Subcutaneous abdominal adipose tissue (tissue), 5 donors: ENCODE results near the gene R3HDM1.
A peak's percentile ranks its signal among the peaks of the same experiment; 100 is the strongest.
"Not testable (repeated sequence)": the region's sequence is repeated elsewhere in the genome, so short reads cannot be mapped to it uniquely, and the experiment has no call there.

ENCODE experiments used
- H3K27ac ChIP-seq: one replicate; pipeline ENCODE4 v1.7.0; 2013; ENCODE audit warnings: low read depth, mild to moderate bottlenecking, inconsistent platforms, low read length, moderate library complexity
- H3K27me3 ChIP-seq, 5 donors: one replicate each; pipeline ENCODE4 v1.7.0; 2013; ENCODE audit warnings: low read length in 5 of 5, inconsistent platforms in 1 of 5; ENCODE audit not compliant: control insufficient read depth in 5 of 5, insufficient read depth in 4 of 5
- H3K36me3 ChIP-seq, 5 donors: one replicate each; pipeline ENCODE4 v1.7.0; 2013; ENCODE audit warnings: low read length in 5 of 5; ENCODE audit not compliant: control insufficient read depth in 5 of 5, insufficient read depth in 5 of 5
- H3K4me1 ChIP-seq, 5 donors: one replicate each; pipeline ENCODE4 v1.7.0; 2013; ENCODE audit warnings: low read length in 5 of 5, mild to moderate bottlenecking in 3 of 5, moderate library complexity in 1 of 5; ENCODE audit not compliant: control insufficient read depth in 5 of 5, insufficient read depth in 5 of 5
- H3K4me3 ChIP-seq, 5 donors: one replicate each; pipeline ENCODE4 v1.7.0; 2013; ENCODE audit warnings: low read length in 5 of 5, low read depth in 1 of 5
- H3K9ac ChIP-seq, 5 donors: one replicate each; pipeline ENCODE4 v1.7.0; 2013; ENCODE audit warnings: low read length in 5 of 5, mild to moderate bottlenecking in 4 of 5, moderate library complexity in 3 of 5
- H3K9me3 ChIP-seq, 5 donors: one replicate each; pipeline ENCODE4 v1.7.0; 2013; ENCODE audit warnings: low read length in 5 of 5; ENCODE audit not compliant: control insufficient read depth in 5 of 5
- donor health status: healthy.
- donor health status: healthy.
- donor health status: healthy.
- donor health status: healthy.
- donor health status: healthy.

R3HDM1 gene

DNA sequence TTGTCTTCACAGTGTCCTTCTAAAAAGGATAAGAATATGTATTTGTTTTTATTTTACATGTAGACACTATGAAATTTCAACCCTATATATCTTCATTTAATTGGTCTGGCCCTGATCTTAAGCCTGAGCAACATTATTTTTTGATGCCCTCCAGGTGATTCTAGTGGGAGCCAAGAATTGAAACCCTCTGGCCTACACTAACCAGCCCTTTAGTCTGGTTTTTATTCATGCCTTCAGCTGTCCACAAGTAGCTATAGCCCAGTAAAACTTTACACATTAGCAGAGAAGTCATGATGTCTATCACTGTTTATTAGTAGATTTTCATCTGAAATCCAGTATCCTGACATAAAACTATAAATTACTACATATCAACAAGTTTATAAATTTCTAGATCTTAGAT, 157.7 kb downstream of the R3HDM1 start:
- Histone ChIP-seq H3K27ac (no peak overlapping the region), H3K27me3 (no peaks in the 10 kb centered on the region), H3K36me3 (peaks cover 0 to 9% (median 6%) of the 10 kb centered on the region in 5 donors), H3K9ac (no peak overlapping the region), H3K4me3 (no peak overlapping the region), H3K4me1 (no peaks in the 10 kb centered on the region), H3K9me3 (no peaks in the 10 kb centered on the region)

DNA sequence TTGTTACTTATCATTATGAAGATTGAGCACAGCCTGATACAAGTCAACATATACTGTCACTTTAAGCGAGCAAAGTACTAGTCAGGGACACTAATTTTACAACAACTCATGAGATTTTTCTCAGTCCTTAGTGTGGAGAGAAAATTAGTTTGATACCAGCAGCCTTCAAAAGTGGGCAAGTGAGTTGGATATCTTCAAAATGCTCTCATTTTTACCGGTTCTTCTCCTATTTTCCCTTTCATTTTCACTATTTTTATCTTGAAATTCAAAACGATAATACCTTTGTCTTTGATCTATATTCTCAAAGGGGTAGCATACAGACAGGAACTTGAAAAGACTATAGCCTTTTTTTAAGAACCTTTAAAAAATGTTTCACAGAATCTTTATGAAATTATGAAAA, 158.4 kb downstream of the R3HDM1 start:
- no peaks in the 10 kb centered on the region for H3K9me3 ChIP-seq
- H3K27me3 ChIP-seq: no peaks in the 10 kb centered on the region
- no peak overlapping the region for H3K4me3 ChIP-seq
- H3K27ac ChIP-seq: no peak overlapping the region
- H3K4me1 ChIP-seq: peaks cover 0 to 6% (median 0%) of the 10 kb centered on the region in 5 donors
- H3K9ac ChIP-seq: no peak overlapping the region
- H3K36me3 ChIP-seq: peaks cover 0 to 7% (median 5%) of the 10 kb centered on the region in 5 donors

DNA sequence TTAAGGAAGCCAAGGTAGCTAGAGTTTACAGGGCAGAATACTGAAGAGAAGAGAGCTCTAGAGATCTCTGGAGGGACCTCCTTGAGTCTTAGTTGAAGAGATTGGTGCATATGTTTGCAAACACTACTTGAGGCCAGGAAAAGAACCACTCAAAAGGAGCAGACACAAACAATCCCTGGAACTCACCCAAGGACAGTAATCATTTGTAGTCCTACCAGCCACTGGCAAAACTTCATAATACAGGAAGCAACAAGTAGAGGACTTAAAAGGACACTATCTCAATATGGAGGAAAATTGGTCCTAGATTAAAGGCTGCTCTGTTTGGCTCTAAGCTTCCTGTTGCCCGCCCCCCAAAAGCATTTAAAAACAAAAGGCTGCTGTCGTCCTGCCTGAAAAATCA, 163.4 kb downstream of the R3HDM1 start:
- no peaks in the 10 kb centered on the region for H3K27me3 ChIP-seq
- H3K4me3 ChIP-seq: no peak overlapping the region
- H3K27ac ChIP-seq: no peak overlapping the region
- H3K36me3 ChIP-seq: peaks cover 0 to 6% (median 0%) of the 10 kb centered on the region in 5 donors
- H3K9me3 ChIP-seq: no peaks in the 10 kb centered on the region
- peaks cover 0 to 7% (median 0%) of the 10 kb centered on the region in 5 donors for H3K4me1 ChIP-seq
- no peak overlapping the region for H3K9ac ChIP-seq

DNA sequence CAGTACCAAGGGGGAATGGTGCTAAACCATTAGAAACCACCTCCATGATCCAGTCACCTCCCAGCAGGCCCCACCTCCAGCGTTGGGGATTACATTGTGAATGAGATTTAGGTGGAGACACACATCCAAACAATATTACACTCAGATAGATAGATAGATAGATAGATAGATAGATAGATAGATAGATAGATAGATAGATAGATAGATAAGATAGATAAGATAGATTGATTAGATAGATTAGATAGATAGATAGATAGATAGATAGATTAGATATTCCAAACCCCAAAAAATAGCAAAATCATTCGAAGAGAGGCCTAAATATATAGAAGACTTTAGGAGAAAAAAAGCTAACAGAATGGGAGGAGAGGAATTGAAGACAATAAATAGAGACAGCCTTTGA, 167.6 kb downstream of the R3HDM1 start:
- no peaks in the 10 kb centered on the region for H3K9me3 ChIP-seq
- no peak overlapping the region for H3K27ac ChIP-seq
- H3K4me1 ChIP-seq: peaks cover 0 to 7% (median 0%) of the 10 kb centered on the region in 5 donors

DNA sequence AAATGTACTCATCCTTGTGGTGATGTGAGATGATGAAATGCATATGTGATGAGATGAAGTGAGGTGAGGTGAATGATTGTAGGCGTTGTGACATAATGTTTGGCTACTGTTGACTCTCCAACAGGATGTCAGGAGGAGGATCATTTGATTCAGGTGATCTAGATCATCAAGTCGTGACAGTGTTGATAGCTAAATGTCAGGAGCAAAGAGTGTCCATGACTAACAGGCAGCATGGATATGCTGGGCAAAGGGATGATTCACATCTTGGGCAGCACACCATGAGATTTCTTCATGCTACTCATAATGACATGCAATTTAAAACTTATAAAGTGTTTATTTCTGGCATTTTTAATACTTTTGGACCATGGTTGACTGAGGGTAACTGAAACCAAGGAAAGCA, 170.2 kb downstream of the R3HDM1 start:
- H3K27ac ChIP-seq: no peak overlapping the region
- H3K27me3 ChIP-seq: no peaks in the 10 kb centered on the region
- H3K4me3 ChIP-seq: no peak overlapping the region
- no peaks in the 10 kb centered on the region for H3K9me3 ChIP-seq
- H3K9ac ChIP-seq: no peak overlapping the region
- H3K36me3 ChIP-seq: no peaks in the 10 kb centered on the region
- peaks cover 0 to 3% (median 0%) of the 10 kb centered on the region in 5 donors for H3K4me1 ChIP-seq

More for the DNA sequence above, 167.6 kb downstream of the R3HDM1 start:
- Histone ChIP-seq H3K36me3 (peaks cover 0 to 6% (median 0%) of the 10 kb centered on the region in 5 donors), H3K9ac (no peak overlapping the region), H3K4me3 (no peak overlapping the region), H3K27me3 (no peaks in the 10 kb centered on the region)

DNA sequence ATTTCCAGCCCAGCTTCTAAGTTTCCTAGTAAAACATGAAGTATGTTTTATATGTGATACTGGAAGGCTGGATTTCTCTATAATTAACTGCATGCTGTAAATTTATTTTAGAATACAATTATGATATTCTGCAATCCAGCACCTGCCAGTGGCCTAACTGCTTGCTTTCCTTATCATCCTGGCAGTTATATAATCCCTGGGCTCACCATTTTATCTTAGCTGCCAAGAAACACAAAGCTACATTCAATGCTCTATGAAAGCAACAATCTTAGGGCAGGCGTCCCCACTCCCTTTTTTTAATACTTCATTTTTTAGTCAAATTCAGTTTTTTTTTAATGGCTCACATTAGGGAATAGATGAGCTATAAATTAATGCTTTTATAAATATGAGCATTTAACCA, 172.0 kb downstream of the R3HDM1 start:
- Histone ChIP-seq H3K27ac (no peak overlapping the region), H3K4me3 (no peak overlapping the region), H3K9me3 (no peaks in the 10 kb centered on the region), H3K9ac (peak overlapping the region in 1 of 5 donors; percentile 4), H3K36me3 (no peaks in the 10 kb centered on the region), H3K4me1 (peaks cover 0 to 3% (median 0%) of the 10 kb centered on the region in 5 donors), H3K27me3 (no peaks in the 10 kb centered on the region)

DNA sequence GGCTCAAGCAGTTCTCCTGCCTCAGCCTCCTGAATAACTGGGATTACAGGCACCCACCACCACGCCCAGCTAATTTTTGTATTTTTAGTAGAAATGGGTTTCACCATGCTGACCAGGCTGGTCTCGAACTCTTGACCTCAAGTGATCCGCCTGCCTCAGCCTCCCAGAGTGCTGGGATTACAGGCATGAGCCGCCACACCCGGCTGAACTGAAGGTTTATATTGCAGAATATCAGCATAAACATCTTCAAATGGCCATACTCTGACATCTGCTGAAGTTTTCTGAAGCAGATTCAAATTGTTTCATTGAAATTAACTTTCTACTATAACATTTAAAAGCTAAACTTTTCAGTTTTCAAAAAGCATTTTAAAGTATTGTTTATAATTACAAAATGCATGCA, 172.8 kb downstream of the R3HDM1 start:
- not testable (repeated sequence) for H3K27ac ChIP-seq, H3K4me3 ChIP-seq, H3K9ac ChIP-seq, H3K9me3 ChIP-seq, H3K36me3 ChIP-seq, H3K27me3 ChIP-seq, H3K4me1 ChIP-seq

DNA sequence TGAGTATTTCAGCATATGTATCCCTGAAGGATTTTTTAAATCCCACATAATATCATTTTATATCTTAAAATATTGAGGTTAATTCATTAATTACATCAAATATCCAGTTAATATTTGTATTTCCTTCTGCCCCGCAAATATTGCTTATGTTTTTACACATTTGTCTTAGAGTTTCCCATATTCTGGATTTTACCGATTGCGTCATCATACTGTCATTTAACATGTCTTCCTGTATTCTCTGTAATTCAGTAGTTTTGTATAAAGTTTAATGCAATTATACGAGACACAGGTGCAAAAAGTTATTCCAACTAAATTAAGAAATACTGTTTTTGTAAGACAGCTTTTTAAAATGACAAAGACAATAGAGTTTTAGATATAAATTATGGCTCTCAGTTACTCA, 176.9 kb downstream of the R3HDM1 start:
- H3K36me3 ChIP-seq: peaks cover 0 to 4% (median 4%) of the 10 kb centered on the region in 5 donors
- no peaks in the 10 kb centered on the region for H3K9me3 ChIP-seq
- H3K27ac ChIP-seq: no peak overlapping the region
- H3K27me3 ChIP-seq: no peaks in the 10 kb centered on the region
- H3K9ac ChIP-seq: no peak overlapping the region
- H3K4me3 ChIP-seq: no peak overlapping the region
- H3K4me1 ChIP-seq: peaks cover 0 to 3% (median 0%) of the 10 kb centered on the region in 5 donors

DNA sequence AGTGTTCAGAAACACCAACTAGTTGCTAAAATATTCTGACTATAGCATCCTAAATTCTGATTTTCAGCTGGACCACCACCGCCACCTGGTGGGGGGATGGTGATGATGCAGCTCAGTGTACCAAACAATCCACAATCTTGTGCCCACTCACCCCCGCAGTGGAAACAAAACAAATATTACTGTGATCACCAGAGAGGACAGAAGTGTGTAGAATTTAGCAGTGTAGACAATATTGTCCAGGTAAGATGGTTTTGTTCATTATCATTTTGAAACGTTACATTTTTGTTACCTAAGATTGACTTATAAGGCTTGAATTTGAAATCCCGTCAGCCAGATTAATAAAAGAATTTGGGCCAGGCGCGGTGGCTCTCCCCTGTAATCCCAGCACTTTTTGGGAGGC, 178.7 kb downstream of the R3HDM1 start:
- Histone ChIP-seq H3K36me3 (peaks cover 0 to 10% (median 4%) of the 10 kb centered on the region in 5 donors), H3K27me3 (no peaks in the 10 kb centered on the region), H3K27ac (no peak overlapping the region), H3K9ac (no peak overlapping the region), H3K4me1 (no peaks in the 10 kb centered on the region), H3K4me3 (no peak overlapping the region), H3K9me3 (no peaks in the 10 kb centered on the region)

DNA sequence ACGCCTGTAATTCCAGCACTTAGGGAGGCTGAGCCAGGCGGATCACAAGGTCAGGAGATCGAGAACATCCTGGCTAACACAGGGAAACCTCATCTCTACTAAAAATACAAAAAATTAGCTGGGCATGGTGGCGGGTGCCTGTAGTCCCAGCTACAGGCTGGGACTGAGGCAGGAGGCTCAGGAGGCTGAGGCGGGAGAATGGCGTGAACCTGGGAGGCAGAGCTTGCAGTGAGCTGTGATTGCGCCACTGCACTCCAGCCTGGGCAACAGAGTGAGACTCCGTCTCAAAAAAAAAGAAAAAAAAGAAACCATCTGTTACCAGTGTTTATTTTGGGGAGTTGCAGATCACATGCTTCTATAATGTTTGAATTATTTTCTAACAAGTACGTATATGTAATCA, 183.8 kb downstream of the R3HDM1 start:
- not testable (repeated sequence) for H3K4me1 ChIP-seq, H3K27me3 ChIP-seq, H3K4me3 ChIP-seq, H3K9me3 ChIP-seq, H3K9ac ChIP-seq, H3K27ac ChIP-seq
- peaks cover 12 to 31% (median 22%) of the 10 kb centered on the region in 5 donors for H3K36me3 ChIP-seq
